Activated naive CD4-positive, alpha-beta T cell treated with anti-CD3 and anti-CD28 coated beads, Interleukin-2, amount 50 U/mL, for 16 hours (primary cell): ENCODE measurements around the gene CGAS.
"Not testable (repeated sequence)": the region's sequence is repeated elsewhere in the genome, so short reads cannot be mapped to it uniquely, and the experiment has no call there.

Experiments used
- DNase-seq: peaks from one replicate; pipeline ENCODE4 v3.0.0-alpha.2; 2020

Gene CGAS

GRCh38 chr6:73394577-73395354 lies 57.3 kb downstream of the CGAS start, which contains the start of gene DDX43:
Gene DDX43, plus strand, starts transcription at chr6:73394828. Its CDS starts 78 bp downstream, at chr6:73394906.
- DNase-seq = peak; percentile 28

GRCh38 chr6:73393278-73393677 lies 58.8 kb downstream of the CGAS start:
- no peak for DNase-seq

DNA sequence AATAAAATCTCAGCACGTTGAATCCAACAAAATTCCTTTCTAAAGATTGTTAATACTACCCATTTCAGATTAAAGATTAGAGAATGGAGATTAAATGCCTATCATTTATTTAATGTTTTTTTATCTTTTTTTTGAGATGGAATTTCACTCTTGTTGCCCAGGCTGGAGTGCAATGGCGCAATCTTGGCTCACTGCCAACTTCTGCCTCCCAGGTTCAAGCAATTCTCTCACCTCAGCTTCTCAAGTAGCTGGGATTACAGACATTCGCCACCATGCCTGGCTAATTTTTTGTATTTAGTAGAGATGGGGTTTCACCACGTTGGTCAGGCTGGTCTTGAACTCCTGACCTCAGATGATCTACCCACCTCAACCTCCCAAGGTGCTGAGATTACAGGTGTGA lies 59.9 kb downstream of the CGAS start:
- not testable (repeated sequence) for DNase-seq

DNA sequence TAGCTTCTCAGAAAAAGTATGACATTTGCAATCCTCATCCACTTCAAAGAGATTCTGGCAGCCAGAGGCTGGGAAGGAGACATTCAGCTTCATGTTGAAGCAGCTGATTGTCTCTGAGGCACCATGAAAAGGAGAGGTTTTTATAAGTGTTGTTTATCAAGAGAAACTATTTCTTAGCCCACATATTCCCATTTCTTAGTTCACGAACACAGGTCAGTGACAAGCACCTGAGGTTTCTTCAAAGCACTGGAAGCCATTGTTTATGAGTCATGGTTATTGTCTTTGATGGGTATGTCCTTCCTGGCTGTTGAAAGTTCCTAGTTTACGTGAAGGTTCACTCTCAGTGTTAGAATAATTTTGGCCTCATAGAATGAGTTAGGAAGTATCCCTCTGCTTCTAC lies 60.4 kb downstream of the CGAS start:
- no peak for DNase-seq

- DNase-seq = no peak
Measured at GRCh38 chr6:73389854-73390253, 62.2 kb downstream of the CGAS start.

DNA sequence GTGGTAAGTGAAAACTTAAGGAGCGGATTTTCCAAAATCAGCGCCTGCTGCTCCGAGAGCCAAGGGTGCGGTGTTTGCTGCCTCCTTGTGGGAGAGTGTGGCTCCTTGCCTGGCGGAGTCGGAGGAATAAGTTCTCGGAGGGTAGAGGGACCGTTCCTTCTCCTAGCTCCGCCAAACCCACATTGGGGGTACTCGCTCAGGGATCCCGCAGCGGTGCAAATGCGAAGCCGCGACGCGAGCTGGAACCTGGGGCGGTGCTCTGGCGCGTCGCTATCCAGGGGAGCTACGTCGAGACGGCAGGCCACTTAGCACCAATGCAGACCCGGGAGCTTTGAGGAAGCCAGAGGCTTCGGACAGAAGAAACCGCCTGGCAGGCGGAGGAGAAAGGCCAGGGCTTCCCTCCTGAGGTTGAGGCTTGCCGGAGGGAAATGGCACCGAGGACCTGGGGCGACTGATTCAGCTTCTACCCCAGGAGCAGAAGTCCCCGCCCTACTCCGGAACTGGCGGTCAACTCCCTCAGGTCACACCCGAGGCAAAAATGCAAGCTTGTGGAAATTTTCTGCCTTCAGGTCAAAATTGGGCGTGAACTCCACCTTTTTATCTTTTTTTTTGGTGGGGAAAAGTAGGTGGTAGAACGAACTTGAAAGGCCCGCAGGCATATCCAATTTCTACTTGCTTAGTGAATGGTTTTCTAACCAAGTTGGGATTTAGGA lies 63.1 kb downstream of the CGAS start:
- peak; percentile 18 for DNase-seq

DNA sequence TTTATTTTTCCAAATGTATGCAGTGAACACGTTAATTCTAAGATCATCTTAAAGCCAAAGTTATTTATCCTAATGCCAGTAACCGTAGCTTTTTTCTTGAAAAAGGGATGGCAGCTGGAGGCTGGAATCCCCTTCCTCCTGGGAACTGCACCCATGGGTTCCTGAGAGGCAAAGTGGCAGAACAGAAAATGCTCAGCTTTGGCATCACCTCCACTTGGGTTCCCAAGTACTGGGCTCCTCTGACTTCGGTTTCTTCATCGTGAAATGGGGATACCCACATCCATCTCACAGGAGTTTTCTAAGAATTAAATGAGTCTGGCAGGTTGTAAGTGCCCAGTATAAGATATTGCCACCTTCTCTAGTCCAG lies 63.7 kb downstream of the CGAS start:
- no peak for DNase-seq

DNA sequence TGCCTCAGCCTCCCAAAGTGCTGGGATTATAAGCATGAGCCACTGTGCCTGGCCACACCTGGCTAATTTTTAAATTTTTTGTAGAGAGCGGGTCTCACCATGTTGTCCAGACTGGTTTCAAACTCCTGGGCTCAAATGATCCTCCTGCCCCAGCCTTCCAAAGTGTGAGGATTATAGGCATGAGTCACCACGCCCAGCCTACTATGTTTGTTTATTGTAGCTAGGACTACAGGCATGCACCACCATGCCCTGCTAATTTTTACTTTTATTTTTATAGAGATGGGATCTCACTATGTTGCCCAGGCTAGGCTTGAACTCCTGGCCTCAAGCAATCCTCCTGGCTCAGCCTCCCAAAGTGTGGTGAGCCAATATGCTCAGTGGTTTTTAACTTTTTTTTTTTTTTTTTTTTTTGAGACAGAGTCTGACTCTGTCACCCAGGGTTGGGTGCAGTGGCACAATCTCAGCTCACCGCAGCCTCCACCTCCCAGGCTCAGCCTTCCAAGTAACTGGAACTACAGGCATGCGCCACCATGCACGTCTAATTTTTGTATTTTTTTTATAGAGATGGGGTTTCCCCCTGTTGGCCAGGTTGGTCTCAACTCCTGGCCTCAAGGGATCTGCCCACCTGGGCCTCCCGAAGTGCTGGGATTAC lies 69.5 kb downstream of the CGAS start:
- DNase-seq = no peak

DNA sequence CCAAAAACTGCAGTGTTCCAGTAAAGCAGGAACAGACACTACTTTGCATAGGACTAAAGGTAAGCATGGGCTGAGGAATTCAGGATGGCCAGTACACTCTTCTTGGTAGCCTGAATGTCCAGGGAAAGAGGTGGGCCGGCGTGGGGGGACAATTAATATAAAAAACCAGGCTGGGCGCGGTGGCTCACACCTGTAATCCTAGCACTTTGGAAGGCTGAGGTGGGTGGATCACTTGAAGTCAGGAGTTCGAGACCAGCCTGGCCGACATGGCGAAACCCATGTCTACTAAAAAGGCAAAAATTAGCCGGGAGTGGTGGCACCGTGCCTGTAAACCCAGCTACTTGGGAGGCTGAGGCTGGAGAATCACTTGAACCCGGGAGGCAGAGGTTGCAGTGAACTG lies 70.6 kb downstream of the CGAS start:
- DNase-seq = not testable (repeated sequence)

- no peak for DNase-seq
Measured at GRCh38 chr6:73377225-73377624, 74.9 kb downstream of the CGAS start.

DNA sequence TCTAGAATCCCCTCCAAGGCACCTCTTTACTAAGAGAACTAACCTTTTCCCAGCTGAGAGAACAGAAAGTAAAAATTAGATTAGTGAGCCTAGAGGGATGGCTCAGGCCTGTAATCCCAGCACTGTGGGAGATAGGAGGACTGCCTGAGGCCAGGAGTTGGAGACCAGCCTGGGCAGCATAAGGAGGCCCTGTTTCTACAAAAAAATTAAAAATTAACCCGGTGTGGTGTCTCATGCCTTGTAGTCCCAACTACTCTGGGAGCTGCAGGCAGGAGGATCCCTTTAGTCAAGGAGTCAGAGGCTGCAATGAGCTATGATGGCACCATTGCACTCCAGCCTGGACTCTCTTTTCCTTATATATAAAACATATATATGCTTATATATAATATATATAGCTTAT lies 76.9 kb downstream of the CGAS start:
- no peak for DNase-seq
